Right lobe of liver (tissue), 4 donors: ENCODE data around the gene TBCC.

Experiments used
- POLR2A ChIP-seq: fragments of 450-650 bp; IDR thresholded peaks from one replicate; pipeline ENCODE4 v1.6.1; 2017; ENCODE audit warnings: antibody characterized with exemption, mild to moderate bottlenecking
- TF ChIP-seq, protein P1 (sequence below), 4 donors: fragments of 200-600 bp in 3 of 4; fragments of 450-650 bp in 1 of 4; IDR thresholded peaks; one replicate each; pipeline versions ENCODE4 v1.5.1 to v1.8.0; 2016 to 2022; ENCODE audit warnings: antibody characterized with exemption in 4 of 4, mild to moderate bottlenecking in 2 of 4
- donor health status: DM: no; HTN: no; CAD: no.
- donor health status: DM: no; HTN: no; CAD: no.
- donor health status: DM: no; HTN: yes; CAD: no.

DNA sequence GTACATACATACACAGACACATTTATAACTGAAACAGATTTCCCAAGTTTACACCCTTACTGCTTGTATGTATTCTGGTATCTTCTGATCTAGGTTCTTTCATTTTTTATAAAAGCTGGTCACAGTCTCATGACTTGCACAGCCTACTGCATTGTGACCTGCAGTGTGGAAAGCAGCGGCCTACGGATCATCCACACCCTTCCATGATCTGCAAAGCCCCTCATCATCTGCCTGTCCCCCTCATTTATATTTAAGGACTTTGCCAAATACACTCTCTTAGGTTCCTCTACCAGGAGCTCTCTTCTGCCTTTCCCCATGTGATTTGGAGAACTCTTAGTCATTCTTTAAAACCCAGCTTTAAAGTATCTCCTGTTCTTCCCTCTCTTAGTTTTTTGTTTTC, 23.9 kb upstream of the TBCC start:
- TF ChIP-seq, protein P1, sequence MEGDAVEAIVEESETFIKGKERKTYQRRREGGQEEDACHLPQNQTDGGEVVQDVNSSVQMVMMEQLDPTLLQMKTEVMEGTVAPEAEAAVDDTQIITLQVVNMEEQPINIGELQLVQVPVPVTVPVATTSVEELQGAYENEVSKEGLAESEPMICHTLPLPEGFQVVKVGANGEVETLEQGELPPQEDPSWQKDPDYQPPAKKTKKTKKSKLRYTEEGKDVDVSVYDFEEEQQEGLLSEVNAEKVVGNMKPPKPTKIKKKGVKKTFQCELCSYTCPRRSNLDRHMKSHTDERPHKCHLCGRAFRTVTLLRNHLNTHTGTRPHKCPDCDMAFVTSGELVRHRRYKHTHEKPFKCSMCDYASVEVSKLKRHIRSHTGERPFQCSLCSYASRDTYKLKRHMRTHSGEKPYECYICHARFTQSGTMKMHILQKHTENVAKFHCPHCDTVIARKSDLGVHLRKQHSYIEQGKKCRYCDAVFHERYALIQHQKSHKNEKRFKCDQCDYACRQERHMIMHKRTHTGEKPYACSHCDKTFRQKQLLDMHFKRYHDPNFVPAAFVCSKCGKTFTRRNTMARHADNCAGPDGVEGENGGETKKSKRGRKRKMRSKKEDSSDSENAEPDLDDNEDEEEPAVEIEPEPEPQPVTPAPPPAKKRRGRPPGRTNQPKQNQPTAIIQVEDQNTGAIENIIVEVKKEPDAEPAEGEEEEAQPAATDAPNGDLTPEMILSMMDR (IDR thresholded peaks at IDR 0.05), result no peak
- TF ChIP-seq POLR2A, result no peak
